ENCODE measurements around the gene NHERF1. TPM values are rescaled to one million over a fixed set of nuclear protein-coding genes. Genes with fewer than 3 reads are reported as not detected.

NHERF1 gene
- total RNA-seq, 1 experiment from 2014 or later, result 34.0 TPM

DNA sequence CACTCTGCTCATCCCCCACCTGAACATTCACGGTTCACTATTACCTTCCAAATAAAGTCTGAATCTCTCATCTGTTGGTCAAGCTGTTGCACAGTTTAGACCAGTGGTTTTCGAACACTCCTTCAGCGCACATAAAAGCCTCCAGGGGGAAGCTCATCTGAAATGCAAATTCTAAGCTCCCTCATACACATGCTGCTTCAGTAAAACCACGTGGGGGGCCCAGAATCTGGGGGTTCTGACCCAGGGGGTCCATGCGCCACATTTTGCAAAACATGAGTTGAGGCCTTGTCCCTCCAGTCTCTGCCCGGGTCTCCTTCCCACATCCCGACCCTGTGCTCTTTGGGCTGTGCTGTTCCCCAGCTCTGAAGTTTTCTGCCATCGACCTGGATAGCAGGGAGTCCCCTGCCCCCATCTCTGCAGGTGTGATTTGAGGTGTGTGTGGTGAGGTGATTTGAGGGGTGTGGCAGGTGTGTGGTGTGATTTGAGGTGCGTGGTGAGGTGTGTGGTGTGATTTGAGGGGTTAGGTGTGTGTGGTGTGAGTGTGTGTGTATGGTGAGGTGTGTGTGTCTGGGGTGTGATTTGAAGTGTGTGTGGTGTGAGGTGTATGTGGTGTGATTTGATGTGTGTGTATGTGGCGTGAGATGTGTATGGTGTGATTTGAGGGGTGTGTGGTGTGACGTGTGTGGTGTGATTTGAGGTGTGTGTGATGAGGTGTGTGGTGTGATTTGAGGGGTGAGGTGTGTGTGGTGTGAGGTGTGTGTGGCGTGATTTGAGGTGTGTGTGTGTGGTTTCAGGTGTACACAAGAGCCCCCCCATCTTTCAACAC lies 16.2 kb upstream of the NHERF1 start:
- no peak for DNase-seq (ENCODE audit: low spot score)

DNA sequence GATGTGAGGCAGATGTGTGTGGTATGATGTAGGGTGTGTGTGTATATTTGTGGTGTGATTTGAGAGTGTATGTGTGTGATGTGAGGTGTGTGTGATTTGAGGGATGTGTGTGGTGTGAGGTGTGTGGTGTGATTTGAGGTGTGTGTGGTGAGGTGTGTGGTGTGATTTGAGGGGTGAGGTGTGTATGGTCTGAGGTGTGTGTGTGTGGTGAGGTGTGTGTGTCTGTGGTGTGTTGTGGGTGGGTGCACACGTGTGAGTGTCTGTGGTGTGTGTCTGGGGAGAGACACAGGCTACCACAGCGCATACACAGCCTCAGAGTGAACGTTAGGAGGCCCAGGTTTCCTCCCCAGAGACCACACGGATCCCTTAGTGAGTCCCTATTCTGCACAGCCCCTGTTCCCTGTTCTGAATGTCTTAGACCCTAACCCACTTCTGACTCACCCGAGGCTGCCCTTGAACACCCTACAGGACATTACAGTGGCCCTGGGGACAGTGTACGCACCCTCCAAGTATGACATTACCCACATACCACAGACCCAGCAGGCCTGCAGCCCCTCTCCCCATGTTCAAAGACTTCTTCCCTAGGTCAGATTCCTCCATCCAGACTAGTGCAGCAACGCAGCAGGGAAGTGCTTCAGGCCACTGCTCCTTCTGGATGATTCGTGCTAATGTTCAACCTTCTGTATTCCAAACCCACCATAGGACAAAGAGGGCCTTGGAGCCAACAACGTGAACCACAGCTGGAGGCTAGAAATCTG lies 14.9 kb upstream of the NHERF1 start:
- DNase-seq (ENCODE audit: low spot score), result no peak

DNA sequence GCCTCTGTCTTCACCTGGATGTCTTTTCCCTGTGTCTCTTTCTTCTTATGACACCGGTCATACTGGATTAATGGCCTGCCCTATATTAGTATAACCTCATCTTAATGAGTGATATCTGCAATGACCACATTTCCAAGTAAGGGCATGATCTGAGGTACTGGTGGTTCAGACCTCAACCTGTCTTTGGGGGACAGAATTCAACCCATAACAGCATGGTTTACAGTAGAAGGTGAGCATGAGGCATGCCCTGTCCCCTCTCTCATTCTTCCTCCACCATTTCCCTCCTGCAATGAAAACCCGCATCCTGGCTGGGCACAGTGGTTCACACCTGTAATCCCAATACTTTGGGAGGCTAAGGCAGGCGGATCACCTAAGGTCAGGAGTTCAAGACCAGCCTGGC lies 14.2 kb upstream of the NHERF1 start:
- no peak for DNase-seq (ENCODE audit: low spot score)

DNA sequence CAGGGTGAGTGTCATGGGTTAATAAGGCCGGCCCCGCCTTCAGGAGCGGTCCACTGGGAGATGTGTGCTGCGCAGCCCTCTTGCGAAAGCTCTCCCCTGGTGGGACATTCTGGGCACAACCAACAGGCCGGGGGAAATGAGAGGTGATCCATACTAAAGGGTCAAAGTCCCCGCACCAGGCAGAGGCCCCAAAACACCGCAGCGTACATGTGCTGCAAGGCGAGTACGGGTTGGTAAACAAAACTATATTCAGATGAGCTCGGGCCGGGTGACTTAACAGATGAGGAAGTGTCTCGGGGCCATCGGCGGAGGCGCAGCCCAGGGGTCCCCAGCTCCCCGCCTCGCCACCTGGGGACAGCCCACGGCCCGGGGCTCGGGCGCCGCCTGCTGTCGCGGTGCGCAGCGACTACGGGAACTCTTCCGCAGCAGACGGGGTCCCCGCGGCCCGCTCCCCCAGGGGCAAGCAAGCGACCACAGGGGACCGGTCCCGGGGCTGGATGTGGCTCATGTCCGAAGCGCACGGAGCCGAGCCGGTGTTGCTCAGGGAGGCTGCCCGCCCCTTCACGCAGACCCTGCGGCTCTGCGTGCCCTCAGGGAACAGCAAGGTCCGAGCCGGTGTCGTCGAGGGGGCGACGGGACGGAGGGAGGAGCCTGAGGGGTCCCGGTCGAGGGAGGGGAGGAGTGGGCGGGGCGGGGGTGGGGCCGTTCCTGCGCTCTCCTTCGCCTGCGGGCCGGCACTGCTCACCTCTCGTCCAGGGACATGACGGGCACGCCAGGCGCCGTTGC lies 11.7 kb upstream of the NHERF1 start, which contains the start of gene RAB37:
RAB37 (plus strand) TSS at position 744 of the 786 bp plus-strand sequence; CDS start at position 761, 17 bp downstream.
- no peak for DNase-seq (ENCODE audit: low spot score)

DNA sequence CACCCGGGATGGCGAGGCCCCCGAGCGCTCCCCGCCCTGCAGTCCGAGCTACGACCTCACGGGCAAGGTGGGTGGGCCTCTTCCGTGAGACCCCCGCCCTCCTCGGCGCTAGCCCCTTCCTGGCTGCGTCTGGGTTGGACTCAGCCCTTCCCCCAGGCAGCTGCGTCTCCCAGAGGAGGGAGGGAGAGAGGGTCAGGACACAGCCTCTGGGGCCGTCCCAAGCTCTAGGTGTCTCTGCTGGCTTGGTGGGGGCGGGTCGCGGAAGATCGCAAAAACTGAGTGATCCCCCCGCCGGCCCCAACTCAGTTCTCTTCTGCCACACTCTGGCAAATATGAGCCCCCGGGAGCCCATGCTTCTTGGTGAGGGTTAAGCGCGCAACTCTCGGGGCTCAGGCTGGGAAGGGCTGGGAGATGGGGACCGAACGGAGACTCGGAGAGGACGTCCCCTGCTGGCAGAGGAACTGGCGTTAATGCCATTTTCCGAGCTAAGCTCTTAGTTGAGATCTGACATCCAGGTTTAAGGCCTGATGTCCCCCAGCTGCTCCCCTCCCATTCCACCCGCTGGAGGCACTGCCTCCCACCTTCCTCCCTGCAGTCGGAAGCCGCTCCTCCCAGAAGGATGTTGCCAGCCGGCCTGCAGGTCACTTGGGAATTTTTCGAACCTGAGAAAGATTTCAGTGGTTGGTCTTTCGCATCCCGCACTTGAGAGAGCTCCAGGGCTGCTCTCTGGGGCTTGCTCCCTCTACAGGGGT lies 11.0 kb upstream of the NHERF1 start:
- no peak for DNase-seq (ENCODE audit: low spot score)

DNA sequence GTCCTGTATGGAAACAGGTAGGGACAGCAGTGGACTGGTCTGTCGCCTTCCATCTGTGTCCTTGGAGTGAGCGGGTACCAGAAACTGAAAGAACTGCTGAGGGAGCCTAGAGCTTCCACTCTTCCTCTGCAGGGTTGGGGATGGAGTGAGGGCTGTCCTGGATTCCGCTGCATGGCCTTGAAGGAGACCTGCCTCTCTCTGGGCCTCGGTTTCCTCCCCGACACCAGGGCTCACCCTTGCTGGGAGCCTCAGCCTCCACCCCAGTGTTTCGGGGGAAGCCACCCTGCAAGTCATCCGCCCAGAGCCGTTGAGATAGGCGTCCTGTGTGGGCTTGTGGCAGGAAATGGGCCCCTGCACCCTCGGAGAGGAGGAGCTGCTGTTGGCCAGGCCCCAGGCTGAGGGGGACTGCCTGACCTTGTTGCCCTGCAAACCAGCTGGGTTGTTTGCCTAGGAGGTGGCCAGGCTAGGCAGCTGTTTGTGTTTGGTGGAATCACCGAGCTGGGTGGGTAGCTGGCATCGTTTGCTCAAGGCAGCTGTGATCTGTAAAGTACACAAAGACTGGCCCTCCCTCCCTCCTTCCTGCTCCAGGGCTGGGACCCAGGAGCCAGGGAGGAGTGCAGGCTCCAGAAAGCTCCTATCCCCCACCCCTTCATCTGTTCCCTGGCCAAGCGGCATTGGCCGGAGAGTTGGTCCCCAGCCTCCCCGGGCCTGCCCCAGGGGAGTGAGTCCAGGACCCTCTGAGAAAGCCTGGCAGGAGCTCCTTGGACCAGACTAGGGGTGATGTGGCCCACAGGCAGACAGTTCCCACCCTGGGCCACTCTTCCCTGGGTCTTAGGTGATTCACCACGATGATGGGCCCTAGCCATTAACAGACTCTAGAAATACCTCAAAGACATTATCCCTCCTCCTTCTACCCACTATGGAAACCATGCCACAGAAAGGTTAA lies 10.1 kb upstream of the NHERF1 start:
- DNase-seq (ENCODE audit: low spot score), result no peak

DNA sequence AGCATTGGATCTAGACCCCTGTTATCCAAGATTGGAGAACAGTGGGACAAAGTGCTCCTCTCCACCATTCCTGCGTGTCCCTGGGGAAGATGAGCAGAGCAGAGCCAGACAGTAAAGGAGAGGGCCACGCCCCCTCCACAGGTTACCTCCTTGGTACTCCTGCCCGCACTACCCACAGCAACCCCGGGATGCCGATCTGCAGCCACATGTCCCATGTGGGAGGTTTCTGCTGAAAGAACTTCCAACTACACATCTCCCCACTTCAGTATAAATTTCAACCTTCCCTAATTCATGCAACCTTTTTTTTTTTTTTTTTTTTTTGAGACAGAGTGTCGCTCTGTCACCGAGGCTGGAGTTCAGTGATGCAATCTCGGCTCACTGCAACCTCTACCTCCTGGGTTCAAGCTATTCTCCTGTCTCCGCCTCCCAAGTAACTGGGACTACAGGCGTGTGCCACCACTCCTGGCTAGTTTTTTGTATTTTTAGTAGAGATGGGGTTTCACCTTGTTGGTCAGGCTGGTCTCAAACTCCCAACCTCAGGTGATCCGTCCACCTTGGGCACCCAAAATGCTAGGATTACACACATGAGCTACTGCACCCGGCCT lies 9.1 kb upstream of the NHERF1 start:
- DNase-seq (ENCODE audit: low spot score), result no peak

DNA sequence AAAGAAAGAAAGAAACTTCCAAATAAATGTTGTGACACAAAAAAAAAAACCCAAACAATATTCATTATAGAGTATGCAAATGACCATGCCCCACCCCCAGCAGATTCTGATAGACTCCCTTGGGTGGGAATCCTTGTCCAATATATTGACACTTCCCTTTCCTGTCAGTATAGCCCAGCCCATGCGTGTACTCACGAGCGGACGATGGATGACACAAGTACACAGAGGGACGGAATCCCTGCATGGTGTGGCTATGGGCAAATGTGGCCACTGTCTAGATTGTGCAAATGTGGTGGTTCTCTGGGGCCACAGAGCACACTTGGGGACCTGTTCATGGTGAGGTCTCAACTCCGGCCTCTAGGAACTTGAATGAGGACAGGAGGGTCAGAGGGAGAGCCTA lies 8.3 kb upstream of the NHERF1 start:
- DNase-seq (ENCODE audit: low spot score), result no peak

DNA sequence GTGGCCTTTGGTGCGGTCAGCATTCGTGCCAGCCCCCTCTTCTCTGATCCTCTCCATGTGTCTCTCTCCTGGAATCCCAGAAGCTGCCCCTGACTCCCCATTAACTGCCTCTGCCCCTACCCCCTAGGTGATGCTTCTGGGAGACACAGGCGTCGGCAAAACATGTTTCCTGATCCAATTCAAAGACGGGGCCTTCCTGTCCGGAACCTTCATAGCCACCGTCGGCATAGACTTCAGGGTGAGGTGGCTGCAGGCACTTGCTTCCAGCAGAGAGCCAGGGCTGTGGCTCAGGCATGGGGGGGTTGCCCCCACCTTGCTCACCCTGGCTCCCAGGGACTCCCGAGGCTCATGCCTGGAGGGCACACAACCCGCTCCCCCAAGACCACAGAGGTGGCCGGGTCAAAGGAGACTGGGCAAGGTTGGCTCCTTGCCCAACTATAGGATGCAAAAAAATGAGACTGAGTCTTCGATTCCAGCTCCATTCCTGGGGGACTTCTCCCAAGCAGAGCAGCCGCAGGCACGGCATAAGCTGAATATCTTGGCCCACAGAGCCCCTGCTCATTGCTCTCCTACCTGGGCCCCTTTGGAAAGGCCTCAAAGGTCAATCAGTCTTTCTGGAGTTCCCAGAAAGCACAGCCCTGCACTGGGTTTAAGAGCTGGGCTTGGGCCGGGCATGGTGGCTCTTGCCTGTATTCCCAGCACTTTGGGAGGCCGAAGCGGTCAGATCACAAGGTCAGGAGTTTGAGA lies 7.6 kb upstream of the NHERF1 start:
- DNase-seq (ENCODE audit: low spot score), result no peak

DNA sequence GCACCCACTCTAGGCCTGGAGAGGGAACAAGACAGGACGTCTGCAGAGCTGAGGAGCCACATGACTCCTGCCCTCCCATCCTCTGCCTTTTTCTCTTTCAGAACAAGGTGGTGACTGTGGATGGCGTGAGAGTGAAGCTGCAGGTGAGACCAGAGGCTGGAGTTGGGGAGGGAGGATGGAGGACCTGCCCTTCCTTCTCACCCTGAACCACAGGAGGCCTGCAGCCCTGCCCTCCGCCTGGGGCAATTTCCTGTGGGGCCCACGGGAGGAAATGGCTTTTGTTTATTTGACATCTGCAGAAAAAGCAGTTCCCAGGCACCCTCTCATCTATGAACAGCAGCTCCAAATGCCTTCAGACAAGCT lies 6.3 kb upstream of the NHERF1 start:
- DNase-seq (ENCODE audit: low spot score), result peak; percentile 50

DNA sequence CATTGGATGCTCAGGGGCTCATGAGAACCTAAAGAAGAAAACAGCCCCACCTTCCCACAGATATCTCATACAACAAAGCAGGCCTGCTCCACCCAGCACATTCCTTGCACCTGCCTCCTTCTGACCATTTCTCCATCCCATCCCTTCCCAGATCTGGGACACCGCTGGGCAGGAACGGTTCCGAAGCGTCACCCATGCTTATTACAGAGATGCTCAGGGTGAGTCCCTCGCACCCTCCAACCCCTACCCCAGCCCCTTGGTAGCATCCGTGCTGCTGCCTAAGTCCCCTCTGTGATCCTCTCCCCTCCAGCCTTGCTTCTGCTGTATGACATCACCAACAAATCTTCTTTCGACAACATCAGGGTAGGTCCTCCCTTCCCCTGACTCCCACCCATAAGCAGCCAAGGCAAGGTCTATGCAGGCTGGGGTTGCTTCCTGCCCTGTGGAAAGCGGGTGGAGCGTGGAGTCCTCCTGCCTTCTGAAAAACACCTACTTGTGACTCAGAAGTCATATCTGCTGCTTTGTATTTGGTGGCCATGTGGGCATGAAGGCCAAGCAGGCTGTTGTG lies 5.4 kb upstream of the NHERF1 start:
- no peak for DNase-seq (ENCODE audit: low spot score)

DNA sequence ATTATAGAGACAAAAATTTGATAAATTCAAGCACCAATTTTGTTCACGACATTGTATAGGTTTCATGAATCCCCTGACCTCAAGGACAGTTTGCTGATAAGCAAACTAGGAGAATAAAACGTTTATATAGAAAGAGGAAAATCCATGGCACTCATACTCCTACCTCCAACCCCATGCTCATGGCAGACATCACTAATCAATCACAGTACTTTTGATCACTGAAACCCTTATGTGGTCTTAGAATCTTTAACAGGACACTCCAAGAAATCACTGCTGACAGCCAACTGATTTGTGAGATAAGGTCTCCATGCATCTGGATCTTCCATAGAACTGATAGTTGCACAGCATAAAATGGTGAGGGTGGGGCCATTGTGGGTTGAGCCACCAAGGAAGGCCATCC lies 4.7 kb upstream of the NHERF1 start:
- no peak for DNase-seq (ENCODE audit: low spot score)

DNA sequence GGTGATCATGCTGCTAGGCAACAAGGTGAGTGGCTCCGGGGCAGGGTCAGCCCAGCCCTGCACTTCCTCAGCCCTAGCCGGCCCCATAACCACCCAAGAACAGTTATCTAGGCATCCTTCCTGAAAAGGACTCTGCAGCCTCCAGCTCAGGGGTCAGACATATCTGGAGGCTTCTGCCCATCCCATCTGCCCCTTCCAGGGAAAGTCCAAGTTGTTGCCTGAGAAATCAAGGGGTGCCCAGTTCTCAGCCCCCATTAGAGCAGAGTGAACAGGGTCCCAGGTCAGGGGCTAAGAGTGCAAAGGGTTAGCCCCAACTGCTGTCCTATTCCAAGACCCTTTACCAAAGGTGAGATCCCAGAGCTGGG lies 4.1 kb upstream of the NHERF1 start:
- no peak for DNase-seq (ENCODE audit: low spot score)

DNA sequence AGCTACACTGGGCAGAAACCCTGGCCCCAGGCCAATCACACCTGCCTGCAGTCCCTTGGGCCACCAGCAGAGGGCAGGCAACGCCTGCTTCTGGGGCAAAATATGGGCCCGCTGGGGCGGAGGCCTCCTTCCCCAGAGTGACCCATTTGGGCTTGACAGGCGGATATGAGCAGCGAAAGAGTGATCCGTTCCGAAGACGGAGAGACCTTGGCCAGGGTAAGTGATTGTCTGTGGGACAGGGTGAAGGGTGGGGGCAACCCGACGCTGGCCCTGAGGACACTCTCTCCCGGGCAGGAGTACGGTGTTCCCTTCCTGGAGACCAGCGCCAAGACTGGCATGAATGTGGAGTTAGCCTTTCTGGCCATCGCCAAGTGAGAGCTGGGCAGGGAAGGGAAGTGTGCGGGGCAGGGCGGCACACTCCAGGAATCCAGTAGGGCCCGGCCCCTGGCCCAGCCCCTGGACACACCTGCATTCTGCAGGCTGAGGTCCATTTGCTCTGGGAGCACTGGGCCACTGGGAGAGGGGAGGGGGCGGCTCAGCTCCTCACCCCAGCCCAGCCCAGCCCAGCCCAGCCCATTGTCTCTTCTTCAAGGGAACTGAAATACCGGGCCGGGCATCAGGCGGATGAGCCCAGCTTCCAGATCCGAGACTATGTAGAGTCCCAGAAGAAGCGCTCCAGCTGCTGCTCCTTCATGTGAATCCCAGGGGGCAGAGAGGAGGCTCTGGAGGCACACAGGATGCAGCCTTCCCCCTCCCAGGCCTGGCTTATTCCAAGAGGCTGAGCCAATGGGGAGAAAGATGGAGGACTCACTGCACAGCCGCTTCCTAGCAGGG lies 3.5 kb upstream of the NHERF1 start:
- no peak for DNase-seq (ENCODE audit: low spot score)

DNA sequence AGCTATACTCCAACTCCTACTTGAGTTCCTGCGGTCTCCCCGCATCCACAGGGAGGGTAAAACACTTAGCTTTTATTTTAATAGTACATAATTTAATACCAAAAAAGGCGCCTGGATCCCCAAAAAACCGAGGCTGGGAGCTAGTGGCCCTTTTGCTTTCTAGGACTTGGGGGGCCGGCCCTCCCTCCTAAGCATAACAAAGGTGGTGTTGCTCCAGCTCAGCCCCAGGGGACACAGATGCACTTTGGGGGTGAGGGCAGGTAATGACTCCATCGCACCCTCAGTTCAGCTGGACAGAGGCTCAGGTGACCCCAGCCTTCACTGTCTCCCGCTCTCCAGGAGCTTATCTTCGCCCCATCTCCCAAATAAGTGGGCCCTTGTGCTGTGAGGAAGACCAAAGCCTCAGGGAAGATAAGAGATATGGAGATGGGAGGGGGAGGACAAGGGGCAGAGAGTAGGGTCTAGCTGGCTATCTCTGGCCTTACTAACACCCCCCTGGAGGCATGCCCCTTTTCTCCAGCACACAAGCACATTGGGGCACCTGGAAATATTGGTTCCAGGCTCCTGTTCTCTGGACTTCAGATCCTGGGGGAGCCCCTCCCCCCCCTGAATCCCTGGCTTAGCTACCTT lies 2.8 kb upstream of the NHERF1 start:
- DNase-seq (ENCODE audit: low spot score), result no peak

DNA sequence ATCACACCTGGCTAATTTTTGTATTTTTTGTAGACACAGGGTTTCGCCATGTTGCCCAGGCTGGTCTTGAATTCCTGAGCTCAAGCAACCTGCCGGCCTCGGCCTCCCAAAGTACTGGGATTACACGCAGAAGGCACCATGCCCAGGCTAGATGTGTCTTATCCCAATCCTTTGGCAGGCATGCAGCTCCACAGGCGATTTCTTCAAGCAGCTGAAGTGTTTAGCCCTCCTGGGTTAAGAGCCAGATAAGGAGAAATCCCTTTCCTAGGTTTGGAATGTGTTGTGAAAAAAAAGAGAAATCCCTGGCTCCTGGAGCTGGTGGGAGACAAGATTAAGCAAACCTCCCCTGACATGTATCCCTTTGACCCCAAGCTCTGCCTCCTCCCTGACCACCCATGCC lies 2.1 kb upstream of the NHERF1 start:
- no peak for DNase-seq (ENCODE audit: low spot score)

DNA sequence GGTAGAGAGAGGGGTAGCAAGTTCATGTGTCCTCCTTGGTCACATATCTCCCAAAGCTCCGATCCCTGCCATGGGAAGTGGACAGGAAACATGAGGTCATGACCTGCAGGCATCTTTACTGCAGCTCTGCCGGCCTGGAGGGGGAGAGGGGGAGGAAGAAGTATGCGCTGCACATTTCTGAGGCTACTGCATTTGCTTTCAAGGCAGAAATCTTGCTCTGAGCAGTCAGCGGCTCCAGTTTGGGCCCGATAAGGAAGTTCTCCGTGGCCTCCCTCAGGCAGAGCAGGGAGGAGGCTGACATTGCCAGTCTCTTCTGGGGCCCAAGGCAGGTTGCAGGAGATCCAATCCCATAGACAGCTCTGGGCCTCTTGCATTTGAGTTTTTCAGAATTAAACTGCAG lies 1.5 kb upstream of the NHERF1 start:
- DNase-seq (ENCODE audit: low spot score), result no peak

DNA sequence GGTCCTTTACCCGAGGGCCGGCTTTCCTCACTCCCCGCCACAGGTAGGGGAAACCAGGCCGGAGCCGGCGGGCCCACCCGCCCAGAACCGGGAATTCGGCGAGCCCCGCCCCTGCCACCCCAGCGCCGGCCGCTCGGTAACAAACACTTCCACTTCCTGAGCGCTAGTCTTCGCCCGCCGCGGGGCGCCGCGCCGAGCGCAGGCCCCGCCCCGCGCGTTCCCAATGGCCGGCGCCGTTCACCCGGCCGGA lies 224 bp upstream of the NHERF1 start:
- DNase-seq (ENCODE audit: low spot score), result no peak
